HEK293T (cell line): ENCODE measurements around the gene CAPN7.

ENCODE experiments used
- ARNT ChIP-seq: fragments of 450-650 bp; IDR thresholded peaks from 2 replicates; pipeline ENCODE4 v1.6.1; 2017; ENCODE audit warnings: mild to moderate bottlenecking
- BHLHE40 ChIP-seq: fragments of 450-650 bp; IDR thresholded peaks from 2 replicates; pipeline ENCODE4 v1.6.1; 2016; ENCODE audit warnings: mild to moderate bottlenecking, moderate library complexity, borderline replicate concordance
- CTBP1 ChIP-seq: fragments of 450-650 bp; IDR thresholded peaks from 2 replicates; pipeline ENCODE4 v1.6.1; 2016; ENCODE audit warnings: borderline replicate concordance
- ELF4 ChIP-seq: fragments of 450-650 bp; IDR thresholded peaks from 2 replicates; pipeline ENCODE4 v1.6.1; 2017; ENCODE audit warnings: antibody characterized with exemption
- FOXA1 ChIP-seq: fragments of 450-650 bp; IDR thresholded peaks from 2 replicates; pipeline ENCODE4 v1.6.1; 2016; ENCODE audit warnings: mild to moderate bottlenecking
- FOXK2 ChIP-seq: fragments of 450-650 bp; IDR thresholded peaks from 2 replicates; pipeline ENCODE4 v1.6.1; 2016; ENCODE audit warnings: mild to moderate bottlenecking
- FOXM1 ChIP-seq: fragments of 450-650 bp; IDR thresholded peaks from 2 replicates; pipeline ENCODE4 v1.6.1; 2017; ENCODE audit warnings: mild to moderate bottlenecking, borderline replicate concordance
- LEF1 ChIP-seq: fragments of 450-650 bp; IDR thresholded peaks from 2 replicates; pipeline ENCODE4 v1.6.1; 2017; ENCODE audit warnings: mild to moderate bottlenecking, borderline replicate concordance
- NFRKB ChIP-seq: fragments of 450-650 bp; IDR thresholded peaks from 2 replicates; pipeline ENCODE4 v1.6.1; 2016; ENCODE audit warnings: mild to moderate bottlenecking, moderate library complexity
- PKNOX1 ChIP-seq: fragments of 450-650 bp; IDR thresholded peaks from 2 replicates; pipeline ENCODE4 v1.6.1; 2016
- SP1 ChIP-seq: fragments of 450-650 bp; IDR thresholded peaks from 2 replicates; pipeline ENCODE4 v1.6.1; 2017
- SUZ12 ChIP-seq: fragments of 450-650 bp; IDR thresholded peaks from 2 replicates; pipeline ENCODE4 v1.6.1; 2016; ENCODE audit warnings: mild to moderate bottlenecking
- TARDBP ChIP-seq: fragments of 450-650 bp; IDR thresholded peaks from 2 replicates; pipeline ENCODE4 v1.6.1; 2016

DNA sequence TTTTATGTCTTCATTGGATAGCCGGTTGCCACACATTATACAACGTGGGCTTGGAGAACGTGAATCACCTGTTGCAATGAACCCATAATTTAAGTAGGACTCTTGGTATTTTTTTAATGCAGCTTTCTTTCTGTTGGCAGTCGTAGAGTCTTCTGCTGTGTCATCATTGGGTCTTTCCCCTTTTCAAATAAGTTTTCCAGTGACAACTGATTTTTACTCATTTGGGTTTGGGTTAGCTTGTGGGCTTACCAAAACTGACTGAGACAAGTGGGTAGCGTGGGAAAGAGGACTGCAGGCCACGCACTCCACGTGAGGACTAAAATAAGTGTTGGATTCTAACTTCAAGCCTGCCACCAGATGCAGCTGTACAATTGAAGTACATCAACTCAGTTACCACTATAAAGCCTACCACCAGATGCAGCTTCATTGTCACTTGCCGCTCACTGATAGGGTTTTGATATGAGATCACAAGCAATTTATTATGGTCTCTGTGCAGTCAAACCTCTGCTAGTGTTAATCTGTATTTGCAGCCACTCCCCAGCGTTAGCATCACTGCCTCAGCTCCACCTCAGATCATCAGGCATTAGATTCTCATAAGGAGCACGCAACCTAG is 6.4 kb upstream of the CAPN7 start:
- no peak for TF ChIP-seq FOXK2
- no peak for TF ChIP-seq SUZ12
- TF ChIP-seq TARDBP = no peak
- TF ChIP-seq FOXA1 = no peak
- TF ChIP-seq BHLHE40 = no peak
- TF ChIP-seq CTBP1 = no peak
- TF ChIP-seq NFRKB = no peak
- TF ChIP-seq FOXM1 = no peak
- TF ChIP-seq SP1 = no peak
- no peak for TF ChIP-seq ELF4
- TF ChIP-seq PKNOX1 = no peak
- TF ChIP-seq LEF1 = no peak
- TF ChIP-seq ARNT = no peak
